ENCODE data around the gene OTUD3. TPM values are rescaled to one million over a fixed set of nuclear protein-coding genes. Genes with fewer than 3 reads are reported as not detected.
"Not testable (repeated sequence)": the region's sequence is repeated elsewhere in the genome, so short reads cannot be mapped to it uniquely, and the experiment has no call there.

OTUD3 gene
- total RNA-seq, 2 donors from 2014 or later: 3.9 to 7.1 TPM

DNA sequence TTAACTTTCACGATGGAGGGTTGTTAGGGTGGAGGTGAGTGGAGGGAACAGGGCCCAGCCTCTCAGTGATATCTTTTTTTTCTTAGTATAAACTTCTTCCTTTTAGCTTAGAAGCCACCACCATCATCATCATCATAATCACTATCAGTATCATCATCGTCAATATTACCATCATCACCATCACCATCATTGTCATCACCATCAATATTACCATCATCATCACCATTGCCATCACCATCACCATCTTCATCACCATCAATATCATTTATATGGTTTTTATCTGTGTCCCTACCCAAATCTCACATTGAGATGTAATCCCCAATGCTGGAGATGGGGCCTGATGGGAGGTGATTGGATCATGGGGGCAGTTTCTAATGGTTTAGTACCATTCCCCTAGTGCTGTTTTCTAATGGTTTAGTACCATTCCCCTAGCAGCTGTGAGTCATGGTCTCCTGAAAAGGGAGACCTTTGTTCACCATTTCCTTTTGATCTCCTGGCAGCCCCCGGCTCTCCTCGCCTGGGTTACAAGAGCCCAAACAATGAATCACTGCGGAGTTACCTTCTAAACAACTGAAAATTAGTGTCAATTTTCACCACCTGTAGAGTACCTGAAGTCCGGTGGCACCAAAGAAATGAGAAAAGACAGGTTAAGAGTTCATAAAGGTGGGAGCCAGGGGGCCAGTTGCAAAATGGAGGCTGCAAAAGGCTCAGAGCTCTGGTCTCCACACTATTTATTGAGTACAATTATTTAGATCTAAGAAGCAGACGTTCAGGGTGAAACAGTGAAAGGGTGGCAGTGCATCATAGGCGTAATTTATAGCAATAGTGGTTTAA, 44.3 kb downstream of the OTUD3 start:
- DNase-seq (ENCODE audit: low spot score) (no peak), ATAC-seq (ENCODE audit: insufficient number of reproducible peaks, low FRiP score, low read depth) (no peak)
- no peak for TF ChIP-seq CTCF (IDR thresholded peaks at IDR 0.05)
- Histone ChIP-seq H3K27me3 (replicated peaks; ENCODE audit: insufficient read depth) (no peaks in the 10 kb centered on the region), H3K9me3 (no peaks in the 10 kb centered on the region), H3K27ac (no peak overlapping the region), H3K4me1 (ENCODE audit: control insufficient read depth in 1 of 2, low read depth in 2 of 2) (no peaks in the 10 kb centered on the region), H3K36me3 (no peaks in the 10 kb centered on the region), H3K4me3 (no peak overlapping the region)

- DNase-seq (ENCODE audit: low spot score); H3K4me1 ChIP-seq (ENCODE audit: control insufficient read depth in 1 of 2, low read depth in 2 of 2); H3K36me3 ChIP-seq; H3K9me3 ChIP-seq; H3K4me3 ChIP-seq; H3K27me3 ChIP-seq (replicated peaks; ENCODE audit: insufficient read depth); H3K27ac ChIP-seq; ATAC-seq (ENCODE audit: insufficient number of reproducible peaks, low FRiP score, low read depth): not testable (repeated sequence)
These were observed 44.9 kb downstream of the OTUD3 start for GRCh38 chr1:19927130-19927421.

DNA sequence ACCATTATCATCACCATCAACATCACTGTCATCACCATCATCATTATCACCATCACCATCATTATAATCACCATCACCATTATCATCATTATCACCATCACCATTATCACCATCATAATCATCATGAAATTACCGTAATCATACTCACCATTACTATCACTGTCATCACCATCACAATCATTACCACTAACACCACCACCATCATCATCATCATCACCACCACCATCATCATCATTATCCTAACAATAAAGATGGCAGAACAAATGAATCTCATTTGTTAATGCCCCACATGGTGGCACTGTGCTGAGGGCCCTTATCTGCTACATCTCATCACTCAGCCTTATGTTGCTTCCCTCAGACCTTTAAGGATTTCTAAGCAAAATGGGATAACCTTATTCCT, 50.7 kb downstream of the OTUD3 start:
- TF ChIP-seq CTCF (IDR thresholded peaks at IDR 0.05): no peak

GRCh38 chr1:19934336-19934735, 52.1 kb downstream of the OTUD3 start:
- DNase-seq (ENCODE audit: low spot score) (no peak), ATAC-seq (ENCODE audit: insufficient number of reproducible peaks, low FRiP score, low read depth) (no peak)
- Histone ChIP-seq H3K4me1 (ENCODE audit: control insufficient read depth in 1 of 2, low read depth in 2 of 2) (no peaks in the 10 kb centered on the region), H3K27me3 (replicated peaks; ENCODE audit: insufficient read depth) (no peaks in the 10 kb centered on the region), H3K27ac (no peak overlapping the region), H3K9me3 (peaks cover 7% of the 10 kb centered on the region), H3K36me3 (no peaks in the 10 kb centered on the region), H3K4me3 (no peak overlapping the region)
- no peak for TF ChIP-seq CTCF (IDR thresholded peaks at IDR 0.05)

More for the DNA sequence above, 50.7 kb downstream of the OTUD3 start:
- DNase-seq (ENCODE audit: low spot score) (no peak), ATAC-seq (ENCODE audit: insufficient number of reproducible peaks, low FRiP score, low read depth) (no peak)
- H3K36me3 ChIP-seq: no peaks in the 10 kb centered on the region
- no peak overlapping the region for H3K27ac ChIP-seq
- no peaks in the 10 kb centered on the region for H3K4me1 ChIP-seq (ENCODE audit: control insufficient read depth in 1 of 2, low read depth in 2 of 2)
- no peaks in the 10 kb centered on the region for H3K27me3 ChIP-seq (replicated peaks; ENCODE audit: insufficient read depth)
- H3K9me3 ChIP-seq: peaks cover 7% of the 10 kb centered on the region
- H3K4me3 ChIP-seq: no peak overlapping the region

DNA sequence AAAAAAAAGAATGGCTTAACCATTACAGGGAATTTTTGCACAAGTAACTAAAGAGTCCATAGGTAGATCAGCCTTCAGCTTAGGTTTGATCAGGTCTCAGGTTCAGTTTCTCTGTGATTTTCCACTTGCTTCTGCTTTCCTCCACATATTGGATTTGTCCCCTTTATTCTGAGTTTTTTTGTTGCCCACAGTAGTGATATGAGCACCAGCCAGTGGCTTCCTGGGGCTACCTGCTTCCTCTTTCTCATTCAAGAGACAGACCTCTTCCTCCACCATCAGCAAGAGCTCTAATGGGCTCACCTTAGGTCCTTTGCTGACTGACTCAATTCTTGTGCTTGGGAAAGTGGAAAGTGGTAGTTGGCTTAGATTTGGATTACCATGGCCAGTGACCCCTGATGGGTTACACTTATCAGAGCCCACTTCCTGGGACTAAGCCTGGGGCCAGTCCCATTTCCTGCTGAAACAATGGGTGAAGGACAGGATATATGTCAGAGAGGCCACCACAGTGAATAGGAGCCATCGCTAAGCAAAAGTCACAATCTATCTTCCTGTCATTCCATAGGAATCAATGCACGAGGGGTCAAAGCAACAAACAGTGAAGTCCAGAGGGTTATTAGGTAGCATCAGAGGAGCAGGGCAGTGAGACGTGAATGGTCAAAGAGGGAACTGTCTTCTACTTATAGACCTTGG, 54.0 kb downstream of the OTUD3 start:
- TF ChIP-seq CTCF (IDR thresholded peaks at IDR 0.05): no peak
- DNase-seq (ENCODE audit: low spot score): no peak
- Histone ChIP-seq H3K4me1 (ENCODE audit: control insufficient read depth in 1 of 2, low read depth in 2 of 2) (no peaks in the 10 kb centered on the region), H3K27ac (no peak overlapping the region), H3K4me3 (no peak overlapping the region), H3K9me3 (peaks cover 7% of the 10 kb centered on the region), H3K36me3 (no peaks in the 10 kb centered on the region), H3K27me3 (replicated peaks; ENCODE audit: insufficient read depth) (no peaks in the 10 kb centered on the region)
- no peak for ATAC-seq (ENCODE audit: insufficient number of reproducible peaks, low FRiP score, low read depth)
